Posterior vena cava (tissue), 2 donors: ENCODE measurements around the gene DCP1A. TPM values are rescaled to one million over a fixed set of nuclear protein-coding genes. Genes with fewer than 3 reads are reported as not detected.
"Not testable (repeated sequence)": the region's sequence is repeated elsewhere in the genome, so short reads cannot be mapped to it uniquely, and the experiment has no call there.

ENCODE experiments used
- DNase-seq: peaks from one replicate; pipeline ENCODE4 v3.0.0-alpha.2; 2020; ENCODE audit warnings: low spot score
- intact Hi-C, 2 donors: fragments of 100-400 bp; cut with DNase I; formaldehyde crosslinking; loops; one replicate each; pipeline versions ENCODE4 v1.14.1 to v1.14.2; 2022 to 2023
- long read RNA-seq, 2 donors: library from polyadenylated mRNA; unstranded; transcript quantifications; one replicate each; pipeline ENCODE4 v2.0.0, GENCODE V29; 2020 to 2021
- total RNA-seq, 2 donors: library from RNA; stranded (reverse); fragmentation: NEBNext Ultra II Directional; extraction: Animal tissue kit (Norgen Biotek cat#: 25700); gene quantifications; one replicate each; pipeline ENCODE4 v1.2.1, GENCODE V29; 2021
- donor health status: DM: yes; HTN: yes; CAD: no.
- donor health status: DM: yes; HTN: yes; CAD: no.

Gene DCP1A
- total RNA-seq: 10 to 100 TPM; 18.2 to 22.2 TPM
- long read RNA-seq, donor 1, full-length matches to known transcripts: 14 of 21 reads
- long read RNA-seq, donor 1, partial matches to known transcripts: 0 of 21 reads
- long read RNA-seq, donor 1, other reads (novel, unspliced or antisense): 7 of 21 reads
- long read RNA-seq, donor 2, full-length matches to known transcripts: 8 of 23 reads
- long read RNA-seq, donor 2, partial matches to known transcripts: 7 of 23 reads
- long read RNA-seq, donor 2, other reads (novel, unspliced or antisense): 8 of 23 reads

DNA sequence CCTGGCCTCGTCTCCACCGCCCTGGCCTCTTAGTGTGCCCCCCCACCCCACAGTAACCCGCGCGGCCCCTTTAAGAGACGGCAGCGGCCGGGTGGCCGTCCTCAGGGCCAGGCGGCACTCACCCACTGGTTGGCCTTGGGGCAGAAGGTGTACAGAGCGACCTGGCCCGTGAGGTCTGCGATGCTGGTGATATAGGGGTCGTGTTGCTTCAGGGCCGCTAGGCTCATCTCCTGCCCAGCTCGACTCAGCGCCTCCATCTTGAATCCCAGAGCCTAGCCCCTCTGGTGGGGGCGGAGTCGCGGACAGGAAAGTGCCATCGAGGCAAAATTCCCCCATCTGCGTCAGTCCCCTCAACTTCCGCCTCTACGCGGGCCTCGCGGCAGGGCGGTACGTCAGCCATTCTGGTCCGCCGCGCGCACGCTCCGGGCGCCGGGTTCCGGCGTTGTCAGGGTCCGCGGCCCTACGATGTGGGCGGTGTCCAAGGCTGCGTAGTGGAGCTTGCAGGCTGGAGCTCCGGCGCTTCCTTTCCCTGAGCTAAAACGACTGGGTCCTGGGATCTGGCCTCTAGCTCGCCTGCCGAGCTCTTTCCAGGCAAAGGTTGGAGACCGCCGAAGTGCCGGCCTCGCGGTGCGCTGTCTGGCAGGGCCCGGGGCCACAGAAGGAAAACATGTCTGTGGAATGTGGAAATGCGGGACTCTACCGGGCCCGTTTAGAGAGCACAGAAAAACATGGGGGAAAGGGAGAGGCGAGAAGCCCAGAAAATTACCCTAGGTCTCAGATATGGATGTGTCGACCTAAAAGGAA is at the start of gene DCP1A:
TSS of gene DCP1A (minus strand) at position 283 of the 804 bp plus-strand sequence. CDS start at position 257, 26 bp downstream.
- intact Hi-C loops: no loop called here

GRCh38 chr3:53384465-53385423 is 37.4 kb upstream of the DCP1A start:
- DNase-seq: no peak
- intact Hi-C loops: no loop called here

More for the DNA sequence above, at the start of gene DCP1A:
- DNase-seq: peak; percentile 99

- no peak for DNase-seq
- intact Hi-C loops: no loop called here
Observed at GRCh38 chr3:53382106-53382505, 34.8 kb upstream of the DCP1A start.

DNA sequence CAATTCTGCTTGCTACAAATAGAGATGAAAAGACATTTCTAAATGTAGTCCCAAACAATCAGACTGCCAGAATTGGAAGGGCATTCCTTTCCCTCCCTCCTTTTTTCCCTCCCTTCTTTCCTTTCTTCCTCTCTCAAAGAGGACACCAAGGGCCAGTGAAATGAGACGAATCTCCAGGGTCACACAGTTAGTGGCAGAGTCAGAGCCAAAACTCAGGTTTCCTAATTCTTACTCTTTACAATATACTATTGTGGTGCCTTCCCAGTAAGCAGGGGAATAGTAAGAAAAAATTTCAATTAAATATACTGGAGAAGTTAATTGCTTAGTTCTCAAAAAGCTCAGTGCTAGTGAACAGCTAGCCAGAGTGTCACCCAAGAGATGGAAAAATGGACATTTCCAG is 33.0 kb upstream of the DCP1A start:
- intact Hi-C loops: no loop called here

GRCh38 chr3:53379898-53380297 is 32.6 kb upstream of the DCP1A start:
- intact Hi-C loops: no loop called here

More for the DNA sequence above, 33.0 kb upstream of the DCP1A start:
- DNase-seq: no peak

DNA sequence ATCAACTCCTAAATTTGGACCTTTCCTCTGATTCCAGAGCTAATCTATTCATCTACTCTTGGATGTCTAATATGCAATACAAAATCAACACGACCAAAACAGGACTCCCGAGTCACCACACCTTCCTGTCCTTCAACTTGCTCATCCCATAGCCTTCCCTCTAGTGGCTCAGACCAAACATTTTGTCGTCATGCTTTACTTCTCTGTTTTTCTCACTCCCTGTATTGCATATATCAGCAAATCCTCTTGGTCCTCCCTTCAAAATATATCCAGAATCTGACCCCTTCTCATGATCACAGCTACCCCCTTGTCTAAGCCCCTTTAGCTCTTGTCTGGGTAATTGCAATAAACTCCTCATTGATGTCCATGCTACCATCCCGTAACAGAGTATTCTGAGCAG is 30.5 kb upstream of the DCP1A start:
- no peak for DNase-seq
- intact Hi-C loops: no loop called here

More at GRCh38 chr3:53379898-53380297, 32.6 kb upstream of the DCP1A start:
- no peak for DNase-seq

DNA sequence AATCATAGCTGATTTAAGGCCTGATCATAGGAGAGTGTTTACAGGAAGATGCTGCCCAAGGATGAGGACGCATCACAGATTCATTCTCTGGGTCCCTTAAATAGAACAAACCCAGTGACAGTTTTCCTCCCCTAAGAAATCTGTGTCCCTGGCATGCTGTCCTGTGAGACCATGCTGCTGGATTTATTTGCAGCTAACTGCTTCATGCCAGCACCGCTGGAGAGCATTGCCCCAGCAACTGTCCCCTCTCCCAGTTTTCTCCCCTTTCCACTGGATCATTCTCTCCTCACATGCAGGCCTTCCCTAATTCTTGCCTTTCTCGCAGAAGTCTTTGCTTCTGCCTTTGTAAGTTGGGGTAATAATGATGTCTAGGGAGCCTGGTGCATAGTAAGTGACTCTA is 29.3 kb upstream of the DCP1A start:
- intact Hi-C loops: no loop called here
- no peak for DNase-seq

DNA sequence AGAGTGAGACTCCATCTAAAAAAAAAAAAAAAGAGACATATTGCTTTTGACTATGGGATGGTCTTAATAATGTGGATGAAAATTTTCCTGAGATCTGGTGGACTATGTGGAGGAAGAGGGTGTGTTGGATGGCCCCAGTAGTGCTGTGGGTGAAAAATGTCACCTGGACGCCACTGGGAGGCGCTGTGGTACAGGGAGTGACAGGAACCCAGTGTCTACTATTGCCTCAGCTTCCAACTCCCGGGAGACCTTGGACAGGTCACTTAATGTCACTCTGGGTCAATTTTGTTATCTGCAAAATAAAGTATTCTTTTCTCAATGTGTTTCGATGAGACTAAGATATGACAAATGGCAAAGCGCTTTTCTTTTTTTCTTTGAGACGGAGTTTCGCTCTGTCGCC is 27.7 kb upstream of the DCP1A start:
- intact Hi-C loops: no loop called here
- peak; percentile 83 for DNase-seq

GRCh38 chr3:53370719-53371118 is 23.4 kb upstream of the DCP1A start:
- intact Hi-C loops, DNase-seq: not testable (repeated sequence)

- DNase-seq: no peak
- intact Hi-C loops: no loop called here
Observed at GRCh38 chr3:53361852-53362251, 14.5 kb upstream of the DCP1A start.

- intact Hi-C loops: no loop called here
- DNase-seq: no peak
Observed at GRCh38 chr3:53357458-53357857, 10.1 kb upstream of the DCP1A start.

GRCh38 chr3:53354945-53355498 is 7.7 kb upstream of the DCP1A start:
- intact Hi-C loops: no loop called here
- DNase-seq: no peak

- intact Hi-C loops: no loop called here
- no peak for DNase-seq
Observed at GRCh38 chr3:53353202-53353601, 5.9 kb upstream of the DCP1A start.

DNA sequence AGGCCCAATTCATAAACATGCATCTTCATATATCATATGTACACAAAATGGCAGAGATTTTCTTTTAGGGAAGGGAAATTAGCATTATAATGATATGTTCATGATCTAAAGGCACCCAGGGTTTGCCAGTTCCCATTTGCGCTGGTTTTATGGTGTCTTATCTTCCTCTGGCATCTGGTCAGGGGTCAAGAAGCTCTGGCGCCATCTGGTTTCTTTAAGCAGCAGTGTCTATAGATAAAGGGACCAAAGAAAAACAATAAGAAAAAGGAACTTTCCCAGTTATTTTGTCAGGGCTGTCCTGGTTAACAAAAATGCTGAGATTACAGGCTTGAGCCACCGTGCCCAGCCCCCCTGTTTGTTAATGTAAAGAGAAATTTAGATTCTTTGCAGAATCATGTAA is 3.3 kb upstream of the DCP1A start:
- intact Hi-C loops: no loop called here
- no peak for DNase-seq

DNA sequence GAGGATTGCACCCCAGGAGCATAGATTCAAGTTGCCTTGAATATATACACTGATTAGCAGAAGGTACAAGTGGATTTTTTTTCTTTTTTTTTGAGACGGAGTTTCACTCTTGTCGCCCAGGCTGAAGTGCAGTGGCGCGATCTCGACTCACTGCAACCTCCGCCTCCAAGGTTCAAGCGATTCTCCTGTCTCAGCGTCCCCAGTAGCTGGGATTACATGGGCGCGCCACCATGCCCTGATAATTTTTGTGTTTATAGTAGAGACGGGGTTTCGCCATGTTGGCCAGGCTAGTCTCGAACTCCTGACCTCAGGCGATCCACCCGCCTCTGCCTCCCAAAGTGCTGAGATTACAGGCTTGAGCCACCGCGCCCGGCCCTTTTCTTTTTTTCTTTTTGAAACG is 775 bp upstream of the DCP1A start:
- intact Hi-C loops, DNase-seq: not testable (repeated sequence)

DNA sequence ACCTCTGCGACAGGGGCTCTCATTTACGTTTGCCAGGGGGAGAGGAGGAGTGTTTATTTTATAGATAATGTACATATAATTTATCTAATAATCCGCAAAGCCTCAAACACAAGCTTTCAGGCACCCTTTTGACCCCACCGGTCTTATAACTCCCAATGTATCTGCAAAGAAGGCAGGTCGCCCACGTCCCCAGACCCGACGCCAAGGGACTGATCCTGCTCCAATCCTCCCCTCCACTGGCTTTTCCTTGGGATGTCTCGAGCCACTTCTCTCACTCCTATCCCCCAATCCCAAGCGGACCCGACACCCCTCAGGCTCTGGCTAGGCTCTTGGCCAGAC is 452 bp downstream of the DCP1A start:
- no peak for DNase-seq
- intact Hi-C loops: no loop called here

DNA sequence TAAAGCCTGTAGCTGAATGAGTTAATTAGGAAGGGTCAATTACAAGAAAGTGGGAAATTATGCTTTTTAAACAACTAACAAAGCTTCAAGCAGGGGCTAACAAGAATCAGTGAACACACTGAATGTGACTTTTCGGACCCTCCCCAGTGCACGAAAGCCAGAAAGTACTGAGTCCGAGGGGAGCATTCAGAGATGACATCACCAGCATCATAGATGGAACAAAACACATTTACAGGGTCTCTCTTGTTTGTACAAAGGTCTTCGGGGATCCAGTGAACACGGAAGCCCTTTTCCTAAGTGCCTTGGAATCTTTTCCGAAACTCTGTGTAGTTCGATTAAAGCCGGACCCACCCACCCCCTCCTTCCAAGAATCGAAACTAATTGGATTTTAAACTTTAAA is 829 bp downstream of the DCP1A start:
- intact Hi-C loops: no loop called here
- DNase-seq: no peak

GRCh38 chr3:53342353-53342752 is 5.0 kb downstream of the DCP1A start:
- intact Hi-C loops: no loop called here
- DNase-seq: no peak

- intact Hi-C loops: no loop called here
- no peak for DNase-seq
Observed at GRCh38 chr3:53337167-53337940, 10.0 kb downstream of the DCP1A start.
